Stimulated activated CD8-positive, alpha-beta memory T cell treated with anti-CD3 and anti-CD28 coated beads, Interleukin-15, amount 100 ng/mL, for 24 hours (primary cell): ENCODE measurements around the gene REEP3.
"Not testable (repeated sequence)": the region's sequence is repeated elsewhere in the genome, so short reads cannot be mapped to it uniquely, and the experiment has no call there.

Experiments used
- DNase-seq: peaks from one replicate; pipeline ENCODE4 v3.0.0-alpha.2; 2020; ENCODE audit warnings: low read depth

REEP3 gene

GRCh38 chr10:63630085-63630930, 109.1 kb downstream of the REEP3 start:
- peak; percentile 26 for DNase-seq

- no peak for DNase-seq
Measured at GRCh38 chr10:63630931-63631680, 109.9 kb downstream of the REEP3 start.

- DNase-seq = no peak
Measured at GRCh38 chr10:63631991-63632390, 110.8 kb downstream of the REEP3 start.

- DNase-seq = no peak
Measured at GRCh38 chr10:63633677-63634487, 112.7 kb downstream of the REEP3 start.

GRCh38 chr10:63634488-63635065, 113.4 kb downstream of the REEP3 start:
- DNase-seq = no peak

GRCh38 chr10:63636812-63637211, 115.6 kb downstream of the REEP3 start:
- DNase-seq = no peak

- DNase-seq = no peak
Measured at GRCh38 chr10:63637901-63638327, 116.7 kb downstream of the REEP3 start.

- DNase-seq = no peak
Measured at GRCh38 chr10:63641366-63641765, 120.2 kb downstream of the REEP3 start.

GRCh38 chr10:63641799-63642198, 120.6 kb downstream of the REEP3 start:
- no peak for DNase-seq

GRCh38 chr10:63642808-63643207, 121.6 kb downstream of the REEP3 start:
- DNase-seq = no peak

- no peak for DNase-seq
Measured at GRCh38 chr10:63644418-63645142, 123.4 kb downstream of the REEP3 start.

- DNase-seq = no peak
Measured at GRCh38 chr10:63645195-63645594, 124.0 kb downstream of the REEP3 start.

GRCh38 chr10:63646491-63646890, 125.3 kb downstream of the REEP3 start:
- no peak for DNase-seq

- DNase-seq = no peak
Measured at GRCh38 chr10:63651864-63652263, 130.7 kb downstream of the REEP3 start.

- no peak for DNase-seq
Measured at GRCh38 chr10:63653747-63654146, 132.5 kb downstream of the REEP3 start.

GRCh38 chr10:63657761-63658160, 136.6 kb downstream of the REEP3 start:
- DNase-seq = no peak

- DNase-seq = not testable (repeated sequence)
Measured at GRCh38 chr10:63660941-63661340, 139.7 kb downstream of the REEP3 start.

GRCh38 chr10:63661347-63661746, 140.1 kb downstream of the REEP3 start:
- no peak for DNase-seq

- no peak for DNase-seq
Measured at GRCh38 chr10:63664341-63664885, 143.2 kb downstream of the REEP3 start.

- DNase-seq = not testable (repeated sequence)
Measured at GRCh38 chr10:63665006-63665580, 143.9 kb downstream of the REEP3 start.
